ENCODE results near the gene PCDHGC4.

The PCDHGC4 gene

DNA sequence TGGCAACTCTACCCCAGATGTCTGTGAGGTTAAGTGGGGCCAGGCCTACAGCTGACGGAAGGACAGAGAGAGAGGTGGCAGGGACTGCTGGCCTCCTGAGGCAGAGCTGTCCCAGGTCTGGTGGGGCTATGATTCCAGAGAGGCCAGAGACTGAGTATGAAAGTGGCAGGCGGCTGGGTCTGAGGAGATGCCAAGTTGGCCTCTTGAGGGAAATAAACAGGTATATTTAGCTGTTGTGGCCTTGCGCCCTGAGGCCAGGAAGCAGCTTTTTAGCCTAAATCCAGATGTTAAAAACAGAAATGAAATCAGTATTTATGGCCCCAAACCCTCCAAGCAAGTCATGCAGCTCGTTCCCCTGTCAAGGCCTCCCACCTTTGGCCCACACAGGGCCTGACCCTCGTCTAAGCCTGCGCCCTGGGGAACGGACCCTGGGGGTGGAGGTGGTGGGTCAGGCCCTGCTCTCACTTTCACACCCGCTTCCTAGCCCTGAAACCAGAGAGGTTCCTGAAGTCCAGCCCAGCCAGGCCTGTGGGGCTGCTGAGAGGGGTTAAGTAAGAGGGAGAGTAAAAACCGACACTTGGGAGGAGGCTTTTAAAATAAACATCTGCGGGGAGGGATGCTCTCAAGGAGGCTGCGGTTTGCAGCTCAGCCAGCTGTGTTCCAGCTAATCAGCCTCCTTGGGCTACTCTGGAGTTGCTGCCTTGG is 22.7 kb downstream of the PCDHGC4 start:
- Histone ChIP-seq H3K36me3 (ENCODE audit: control insufficient read depth in 1 of 2, insufficient read depth in 2 of 2, low read depth in 1 of 2, low read length in 2 of 2) (peaks cover 52 to 71% of the 10 kb centered on the region in 2 experiments), H3K4me3 (ENCODE audit: insufficient read depth in 1 of 2, low read depth in 1 of 2, low read length in 2 of 2) (peak overlapping the region in 1 of 2 experiments; percentile 74), H3K23ac (ENCODE audit: low read length in 2 of 2) (peak overlapping the region in 1 of 2 experiments; percentile 85), H3K9me3 (ENCODE audit: control insufficient read depth, low read length) (no peaks in the 10 kb centered on the region), H2BK12ac (ENCODE audit: low read length in 2 of 2) (peak overlapping the region; percentile 20 to 96), H3K4ac (ENCODE audit: low read depth in 1 of 2, low read length in 2 of 2) (peak overlapping the region in 1 of 2 experiments; percentile 61), H4K91ac (ENCODE audit: low read length) (no peak overlapping the region), H2AK5ac (ENCODE audit: low read length, severe bottlenecking) (peak overlapping the region; percentile 87), H2BK120ac (ENCODE audit: low read depth, low read length) (no peak overlapping the region), H2AFZ (ENCODE audit: low read depth, low read length) (no peak overlapping the region), H3K4me2 (ENCODE audit: low read length, poor library complexity, severe bottlenecking) (peak overlapping the region; percentile 69), H3K27ac (ENCODE audit: low read length, poor library complexity, severe bottlenecking) (peak overlapping the region; percentile 95), H2BK15ac (ENCODE audit: low read depth, poor library complexity, severe bottlenecking) (no peak overlapping the region), H3K9ac (ENCODE audit: low read length) (peak overlapping the region; percentile 89), H3K4me1 (ENCODE audit: control insufficient read depth, insufficient read depth, low read depth, low read length) (peaks cover 39% of the 10 kb centered on the region), H2BK5ac (ENCODE audit: low read depth, low read length, poor library complexity, severe bottlenecking) (peak overlapping the region; percentile 98), H3K18ac (ENCODE audit: low read depth in 1 of 2, low read length in 2 of 2) (peak overlapping the region; percentile 1 to 89), H4K8ac (ENCODE audit: low read length) (no peak overlapping the region), H3K79me1 (replicated peaks; ENCODE audit: low read length, poor library complexity, severe bottlenecking) (peaks cover 36% of the 10 kb centered on the region), H3K27me3 (ENCODE audit: control insufficient read depth in 1 of 2, insufficient read depth in 1 of 2, low read length in 2 of 2) (no peaks in the 10 kb centered on the region), H3K14ac (ENCODE audit: low read length in 2 of 2) (no peak overlapping the region)
- peak; percentile 96 for DNase-seq
- WGBS = 4% methylated on average over 10 of the region's 11 CpGs

DNA sequence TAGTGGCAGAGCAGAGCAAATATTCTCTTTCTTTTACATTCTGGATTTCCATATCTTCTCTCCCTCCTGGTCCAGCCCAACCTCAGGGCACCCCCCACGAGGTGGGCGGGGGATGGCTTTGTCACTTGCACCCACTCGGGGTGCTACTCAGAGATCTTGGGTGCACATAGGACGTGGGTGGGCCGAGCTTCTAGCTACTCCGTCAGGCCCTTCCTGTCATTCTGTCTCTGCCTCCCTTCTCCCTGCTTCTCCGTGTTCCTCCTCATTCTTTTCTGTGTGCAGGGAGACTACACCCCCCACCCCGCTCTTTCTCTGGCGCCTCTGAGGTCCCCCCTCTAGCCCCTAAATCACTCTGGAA is 23.6 kb downstream of the PCDHGC4 start:
- H2BK12ac ChIP-seq (ENCODE audit: low read length in 2 of 2) = peak overlapping the region; percentile 95 to 98
- H3K36me3 ChIP-seq (ENCODE audit: control insufficient read depth in 1 of 2, insufficient read depth in 2 of 2, low read depth in 1 of 2, low read length in 2 of 2) = peaks cover 46 to 63% of the 10 kb centered on the region in 2 experiments
- no peak overlapping the region for H3K23ac ChIP-seq (ENCODE audit: low read length in 2 of 2)
- peak overlapping the region; percentile 89 to 95 for H3K4ac ChIP-seq (ENCODE audit: low read depth in 1 of 2, low read length in 2 of 2)
- peak overlapping the region; percentile 89 to 92 for H3K18ac ChIP-seq (ENCODE audit: low read depth in 1 of 2, low read length in 2 of 2)
- peak overlapping the region; percentile 94 for H4K8ac ChIP-seq (ENCODE audit: low read length)
- WGBS = 0% methylated on average over 9 of the region's 9 CpGs
- no peak for DNase-seq
- H3K14ac ChIP-seq (ENCODE audit: low read length in 2 of 2) = peak overlapping the region in 1 of 2 experiments; percentile 61
- peak overlapping the region; percentile 93 for H2BK120ac ChIP-seq (ENCODE audit: low read depth, low read length)
- H3K4me1 ChIP-seq (ENCODE audit: control insufficient read depth, insufficient read depth, low read depth, low read length) = peaks cover 45% of the 10 kb centered on the region
- peak overlapping the region; percentile 69 for H3K4me2 ChIP-seq (ENCODE audit: low read length, poor library complexity, severe bottlenecking)
- H3K9ac ChIP-seq (ENCODE audit: low read length) = peak overlapping the region; percentile 89
- peak overlapping the region; percentile 87 for H2AK5ac ChIP-seq (ENCODE audit: low read length, severe bottlenecking)
- peak overlapping the region; percentile 92 for H4K91ac ChIP-seq (ENCODE audit: low read length)
- H3K27ac ChIP-seq (ENCODE audit: low read length, poor library complexity, severe bottlenecking) = peak overlapping the region; percentile 95
- no peaks in the 10 kb centered on the region for H3K27me3 ChIP-seq (ENCODE audit: control insufficient read depth in 1 of 2, insufficient read depth in 1 of 2, low read length in 2 of 2)
- peaks cover 32% of the 10 kb centered on the region for H3K79me1 ChIP-seq (replicated peaks; ENCODE audit: low read length, poor library complexity, severe bottlenecking)
- no peaks in the 10 kb centered on the region for H3K9me3 ChIP-seq (ENCODE audit: control insufficient read depth, low read length)
- H2AFZ ChIP-seq (ENCODE audit: low read depth, low read length) = no peak overlapping the region
- peak overlapping the region; percentile 98 for H2BK5ac ChIP-seq (ENCODE audit: low read depth, low read length, poor library complexity, severe bottlenecking)
- H3K4me3 ChIP-seq (ENCODE audit: insufficient read depth in 1 of 2, low read depth in 1 of 2, low read length in 2 of 2) = peak overlapping the region in 1 of 2 experiments; percentile 74
- H2BK15ac ChIP-seq (ENCODE audit: low read depth, poor library complexity, severe bottlenecking) = peak overlapping the region; percentile 53

GRCh38 chr5:141508798-141509611 is 24.2 kb downstream of the PCDHGC4 start:
- no peaks in the 10 kb centered on the region for H3K27me3 ChIP-seq (ENCODE audit: control insufficient read depth in 1 of 2, insufficient read depth in 1 of 2, low read length in 2 of 2)
- peak overlapping the region; percentile 96 for H4K91ac ChIP-seq (ENCODE audit: low read length)
- H4K8ac ChIP-seq (ENCODE audit: low read length) = peak overlapping the region; percentile 92
- H3K36me3 ChIP-seq (ENCODE audit: control insufficient read depth in 1 of 2, insufficient read depth in 2 of 2, low read depth in 1 of 2, low read length in 2 of 2) = peaks cover 42 to 58% of the 10 kb centered on the region in 2 experiments
- H3K27ac ChIP-seq (ENCODE audit: low read length, poor library complexity, severe bottlenecking) = peak overlapping the region; percentile 95
- peak overlapping the region; percentile 83 to 99 for H3K4ac ChIP-seq (ENCODE audit: low read depth in 1 of 2, low read length in 2 of 2)
- H3K14ac ChIP-seq (ENCODE audit: low read length in 2 of 2) = peak overlapping the region in 1 of 2 experiments; percentile 99
- H3K9me3 ChIP-seq (ENCODE audit: control insufficient read depth, low read length) = no peaks in the 10 kb centered on the region
- peak overlapping the region; percentile 69 for H3K4me2 ChIP-seq (ENCODE audit: low read length, poor library complexity, severe bottlenecking)
- H2BK5ac ChIP-seq (ENCODE audit: low read depth, low read length, poor library complexity, severe bottlenecking) = peak overlapping the region; percentile 98
- H2BK15ac ChIP-seq (ENCODE audit: low read depth, poor library complexity, severe bottlenecking) = peak overlapping the region; percentile 82
- 7% methylated on average over 14 of the region's 23 CpGs for WGBS
- H2AFZ ChIP-seq (ENCODE audit: low read depth, low read length) = no peak overlapping the region
- H2AK5ac ChIP-seq (ENCODE audit: low read length, severe bottlenecking) = peak overlapping the region; percentile 96
- peaks cover 46% of the 10 kb centered on the region for H3K4me1 ChIP-seq (ENCODE audit: control insufficient read depth, insufficient read depth, low read depth, low read length)
- H2BK120ac ChIP-seq (ENCODE audit: low read depth, low read length) = peak overlapping the region; percentile 93
- peak; percentile 99 for DNase-seq
- no peak overlapping the region for H3K23ac ChIP-seq (ENCODE audit: low read length in 2 of 2)
- peaks cover 27% of the 10 kb centered on the region for H3K79me1 ChIP-seq (replicated peaks; ENCODE audit: low read length, poor library complexity, severe bottlenecking)
- H3K9ac ChIP-seq (ENCODE audit: low read length) = peak overlapping the region; percentile 89
- H2BK12ac ChIP-seq (ENCODE audit: low read length in 2 of 2) = peak overlapping the region; percentile 98 to 100
- H3K4me3 ChIP-seq (ENCODE audit: insufficient read depth in 1 of 2, low read depth in 1 of 2, low read length in 2 of 2) = peak overlapping the region in 1 of 2 experiments; percentile 74
- H3K18ac ChIP-seq (ENCODE audit: low read depth in 1 of 2, low read length in 2 of 2) = peak overlapping the region; percentile 92 to 100

GRCh38 chr5:141510160-141510559 is 25.3 kb downstream of the PCDHGC4 start:
- H3K23ac ChIP-seq (ENCODE audit: low read length in 2 of 2) = peak overlapping the region in 1 of 2 experiments; percentile 36
- H3K36me3 ChIP-seq (ENCODE audit: control insufficient read depth in 1 of 2, insufficient read depth in 2 of 2, low read depth in 1 of 2, low read length in 2 of 2) = peaks cover 37 to 48% of the 10 kb centered on the region in 2 experiments
- peaks cover 55% of the 10 kb centered on the region for H3K4me1 ChIP-seq (ENCODE audit: control insufficient read depth, insufficient read depth, low read depth, low read length)
- H2BK120ac ChIP-seq (ENCODE audit: low read depth, low read length) = no peak overlapping the region
- peak overlapping the region; percentile 89 for H3K9ac ChIP-seq (ENCODE audit: low read length)
- no peak overlapping the region for H4K8ac ChIP-seq (ENCODE audit: low read length)
- no peak overlapping the region for H4K91ac ChIP-seq (ENCODE audit: low read length)
- no peaks in the 10 kb centered on the region for H3K9me3 ChIP-seq (ENCODE audit: control insufficient read depth, low read length)
- peaks cover 19% of the 10 kb centered on the region for H3K79me1 ChIP-seq (replicated peaks; ENCODE audit: low read length, poor library complexity, severe bottlenecking)
- no peak for DNase-seq
- no peak overlapping the region for H3K4me3 ChIP-seq (ENCODE audit: insufficient read depth in 1 of 2, low read depth in 1 of 2, low read length in 2 of 2)
- H2BK12ac ChIP-seq (ENCODE audit: low read length in 2 of 2) = peak overlapping the region; percentile 60 to 100
- H3K4ac ChIP-seq (ENCODE audit: low read depth in 1 of 2, low read length in 2 of 2) = peak overlapping the region in 1 of 2 experiments; percentile 99
- no peak overlapping the region for H3K4me2 ChIP-seq (ENCODE audit: low read length, poor library complexity, severe bottlenecking)
- 91% methylated on average over 4 of the region's 9 CpGs for WGBS
- H2BK5ac ChIP-seq (ENCODE audit: low read depth, low read length, poor library complexity, severe bottlenecking) = no peak overlapping the region
- peak overlapping the region in 1 of 2 experiments; percentile 100 for H3K18ac ChIP-seq (ENCODE audit: low read depth in 1 of 2, low read length in 2 of 2)
- H3K14ac ChIP-seq (ENCODE audit: low read length in 2 of 2) = peak overlapping the region in 1 of 2 experiments; percentile 99
- H3K27ac ChIP-seq (ENCODE audit: low read length, poor library complexity, severe bottlenecking) = peak overlapping the region; percentile 95
- no peak overlapping the region for H2BK15ac ChIP-seq (ENCODE audit: low read depth, poor library complexity, severe bottlenecking)
- no peaks in the 10 kb centered on the region for H3K27me3 ChIP-seq (ENCODE audit: control insufficient read depth in 1 of 2, insufficient read depth in 1 of 2, low read length in 2 of 2)
- H2AK5ac ChIP-seq (ENCODE audit: low read length, severe bottlenecking) = peak overlapping the region; percentile 96
- H2AFZ ChIP-seq (ENCODE audit: low read depth, low read length) = no peak overlapping the region
